Mesothelial cell of epicardium (in vitro differentiated cells): ENCODE data around the gene SOD3. TPM values are rescaled to one million over a fixed set of nuclear protein-coding genes. Genes with fewer than 3 reads are reported as not detected.

ENCODE experiments used
- DNase-seq, 2 experiments: peaks; one replicate each; pipeline ENCODE4 v3.0.0; 2021; ENCODE audit warnings: low spot score in 2 of 2; ENCODE audit not compliant: unreplicated experiment in 2 of 2
- H3K27ac Mint-ChIP-seq: 2 replicates; pipeline ENCODE4 v1.8.0; 2021; ENCODE audit warnings: mixed read lengths
- H3K27me3 Mint-ChIP-seq: 2 replicates; pipeline ENCODE4 v1.8.0; 2021; ENCODE audit warnings: low read depth, mixed read lengths
- H3K36me3 Mint-ChIP-seq: 2 replicates; pipeline ENCODE4 v1.8.0; 2021; ENCODE audit warnings: mixed read lengths
- H3K4me1 Mint-ChIP-seq: 2 replicates; pipeline ENCODE4 v1.8.0; 2021; ENCODE audit warnings: mixed read lengths
- H3K4me3 Mint-ChIP-seq: 2 replicates; pipeline ENCODE4 v1.8.0; 2021; ENCODE audit warnings: mild to moderate bottlenecking, moderate library complexity, mixed read lengths
- H3K9me3 Mint-ChIP-seq: 2 replicates; pipeline ENCODE4 v1.8.0; 2021; ENCODE audit warnings: mixed read lengths
- CTCF ChIP-seq: fragments of 200-600 bp; sonication (generic); IDR thresholded peaks from one replicate; pipeline ENCODE4 v1.5.0; 2021; ENCODE audit warnings: antibody characterized with exemption; ENCODE audit not compliant: unreplicated experiment
- total RNA-seq: library from RNA; stranded (reverse); gene quantifications from 3 replicates; pipeline ENCODE4 v1.2.1, GENCODE V29; 2021

Gene SOD3
- total RNA-seq, 1 donor from 2014 or later = 5.7 TPM

DNA sequence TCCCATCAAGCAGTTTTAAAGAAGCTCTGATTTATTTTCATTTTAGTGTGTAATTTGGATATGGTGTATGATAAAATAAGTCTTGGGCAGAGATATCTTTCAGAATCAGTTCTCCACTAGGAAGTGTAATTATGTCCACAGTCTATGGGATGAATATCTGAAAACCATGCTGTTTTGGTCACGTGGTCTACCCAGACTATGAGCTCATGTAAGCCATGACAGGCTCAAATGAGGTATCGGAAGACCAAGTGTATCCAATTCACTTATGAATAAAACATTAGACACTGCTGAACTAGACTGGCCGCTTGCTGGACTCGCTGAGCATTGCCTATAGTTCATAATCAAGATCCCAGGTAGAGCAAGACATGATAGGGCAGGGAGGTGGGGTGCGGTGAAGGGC lies 50.5 kb downstream of the SOD3 start:
- no peak for DNase-seq

GRCh38 chr4:24846716-24847115 lies 51.3 kb downstream of the SOD3 start:
- DNase-seq = no peak
- TF ChIP-seq CTCF = no peak
- H3K27ac Mint-ChIP-seq = no peak overlapping the region
- H3K27me3 Mint-ChIP-seq = no peaks in the 10 kb centered on the region
- H3K4me1 Mint-ChIP-seq = peaks cover 19% of the 10 kb centered on the region
- no peak overlapping the region for H3K4me3 Mint-ChIP-seq
- no peaks in the 10 kb centered on the region for H3K36me3 Mint-ChIP-seq
- no peaks in the 10 kb centered on the region for H3K9me3 Mint-ChIP-seq

More for the DNA sequence above, 50.5 kb downstream of the SOD3 start:
- Mint-ChIP-seq H3K4me1 (peaks cover 17% of the 10 kb centered on the region), H3K27ac (no peak overlapping the region), H3K9me3 (peaks cover 2% of the 10 kb centered on the region), H3K4me3 (no peak overlapping the region), H3K36me3 (peaks cover 5% of the 10 kb centered on the region), H3K27me3 (no peaks in the 10 kb centered on the region)
- TF ChIP-seq CTCF = no peak

DNA sequence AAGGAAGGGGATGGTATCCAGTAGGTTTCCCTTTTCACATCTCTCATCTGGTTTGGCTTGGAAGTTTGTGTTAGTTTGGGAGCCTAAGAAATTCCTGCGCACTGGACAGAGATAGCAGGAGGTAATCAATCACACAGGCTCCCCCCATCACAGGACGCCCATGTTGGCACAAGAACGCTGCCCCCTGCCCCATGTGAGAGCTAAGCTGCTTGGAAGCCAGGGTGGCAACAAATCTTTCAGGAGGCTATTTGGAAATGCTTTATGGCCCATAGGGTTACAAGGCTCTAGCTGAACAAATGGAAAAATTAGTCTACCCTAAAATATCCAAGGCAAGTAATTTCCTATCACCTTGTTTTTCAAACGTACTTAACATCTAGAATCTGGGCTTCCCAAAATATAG lies 54.0 kb downstream of the SOD3 start:
- H3K4me3 Mint-ChIP-seq = no peak overlapping the region
- no peak overlapping the region for H3K27ac Mint-ChIP-seq
- no peak for TF ChIP-seq CTCF
- H3K27me3 Mint-ChIP-seq = no peaks in the 10 kb centered on the region
- no peaks in the 10 kb centered on the region for H3K36me3 Mint-ChIP-seq
- DNase-seq = no peak
- H3K9me3 Mint-ChIP-seq = no peaks in the 10 kb centered on the region
- peaks cover 26% of the 10 kb centered on the region for H3K4me1 Mint-ChIP-seq

GRCh38 chr4:24849756-24850155 lies 54.4 kb downstream of the SOD3 start:
- Mint-ChIP-seq H3K36me3 (no peaks in the 10 kb centered on the region), H3K9me3 (no peaks in the 10 kb centered on the region), H3K4me3 (no peak overlapping the region), H3K27ac (no peak overlapping the region), H3K27me3 (no peaks in the 10 kb centered on the region), H3K4me1 (peaks cover 26% of the 10 kb centered on the region)
- TF ChIP-seq CTCF = no peak
- DNase-seq = no peak

Other genes starting within 250 kb of the SOD3 start
- 186 to 190 TPM (median 186 TPM) in 3 replicates for gene DHX15, start 211.0 kb upstream of the SOD3 start, total RNA-seq
- 15.3 to 17.6 TPM (median 16.2 TPM) in 3 replicates for gene CCDC149, start 117.5 kb downstream of the SOD3 start, total RNA-seq
- gene LGI2, start 235.4 kb downstream of the SOD3 start, total RNA-seq = 4.0 to 4.5 TPM (median 4.1 TPM) in 3 replicates